NCI-H774 (cell line): Measurements from ENCODE around the gene CPTP.

ENCODE experiments used
- DNase-seq: peaks from one replicate; lab custom pipeline; 2025; lab: John Stamatoyannopoulos, UW

CPTP gene

DNA sequence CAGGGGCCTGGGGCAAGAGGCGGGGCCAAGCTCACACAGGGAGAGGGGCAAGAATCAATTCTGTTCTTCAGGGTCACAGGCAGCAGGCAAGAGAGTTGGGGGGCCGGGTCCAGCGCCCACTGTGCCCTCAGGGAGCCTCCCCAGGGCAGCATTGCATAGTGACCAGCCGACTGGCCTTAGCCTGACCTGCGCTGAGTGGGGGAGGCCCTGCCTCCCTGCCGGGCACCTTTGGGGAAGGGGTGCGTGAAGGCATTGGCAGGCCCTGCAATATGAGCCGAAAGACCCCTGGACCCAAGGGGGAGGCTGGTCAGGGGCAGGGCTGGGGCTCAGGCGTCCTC lies 32.2 kb upstream of the CPTP start:
- DNase-seq, result no peak

DNA sequence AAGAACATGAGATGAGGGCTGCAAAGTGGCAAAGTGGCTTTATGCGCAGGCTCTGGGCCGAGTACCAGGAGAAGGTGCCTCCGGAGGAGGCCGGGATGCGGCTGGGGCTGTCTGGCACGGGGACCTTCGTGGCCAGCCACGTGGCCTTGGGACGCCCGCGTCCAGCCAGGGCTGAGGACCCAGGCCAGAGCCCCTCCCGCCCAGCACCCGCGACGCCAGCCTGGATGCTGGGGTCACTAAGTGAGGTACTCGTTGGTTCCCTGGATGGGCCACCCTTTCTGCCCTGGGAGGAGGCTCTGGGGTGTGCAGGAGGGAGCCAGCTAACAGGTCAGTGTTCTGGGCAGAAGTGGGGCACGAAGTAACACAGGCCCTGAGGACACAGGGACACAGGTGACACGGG lies 31.8 kb upstream of the CPTP start:
- DNase-seq, result no peak

DNA sequence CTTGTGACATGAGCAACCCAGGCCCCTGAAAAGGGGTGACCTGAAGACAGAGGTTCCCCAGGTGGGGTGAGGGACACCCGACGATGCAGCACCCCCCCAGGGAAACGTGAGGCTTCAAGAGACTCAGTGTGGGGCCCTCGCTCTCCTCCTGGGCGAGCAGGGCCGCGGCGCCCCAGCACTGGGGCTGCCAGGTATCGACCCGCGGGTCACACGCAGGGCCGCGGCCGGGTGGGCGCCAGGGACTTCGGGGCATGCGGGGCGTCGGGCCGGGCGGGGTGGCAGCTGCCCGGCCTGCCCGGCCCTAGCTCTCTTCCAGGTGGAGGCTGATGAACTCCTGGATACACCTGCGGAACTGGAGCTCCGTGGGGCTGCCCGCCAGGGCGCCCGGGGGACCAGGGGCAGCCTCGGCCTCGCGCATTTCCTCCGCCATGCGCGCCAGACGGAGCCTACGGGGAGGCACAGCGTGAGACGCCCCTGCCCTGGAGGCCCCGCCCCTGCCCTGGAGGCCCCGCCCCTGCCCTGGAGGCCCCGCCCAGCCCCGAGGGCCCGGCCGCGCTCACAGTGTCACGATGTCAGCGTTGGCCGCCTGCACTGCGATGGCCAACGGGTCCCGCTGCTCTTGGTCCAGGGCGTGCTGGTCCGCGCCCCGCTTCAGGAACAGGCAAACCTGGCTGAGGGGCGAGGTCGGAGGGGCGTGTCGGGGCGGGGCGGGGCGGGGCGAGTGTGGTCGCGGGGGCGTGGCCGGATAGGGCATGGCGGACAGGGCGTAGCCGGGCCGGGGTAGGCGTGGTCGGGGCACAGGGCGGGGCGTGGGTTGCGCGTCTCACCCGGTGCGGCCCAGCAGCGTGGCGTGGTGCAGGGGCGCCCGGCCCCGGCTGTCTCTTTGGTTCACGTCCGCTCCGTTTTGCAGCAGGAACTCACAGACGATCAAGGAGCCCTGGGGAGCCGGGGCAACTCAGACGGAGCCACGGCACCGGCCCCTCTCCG lies 31.0 kb upstream of the CPTP start:
- no peak for DNase-seq

DNA sequence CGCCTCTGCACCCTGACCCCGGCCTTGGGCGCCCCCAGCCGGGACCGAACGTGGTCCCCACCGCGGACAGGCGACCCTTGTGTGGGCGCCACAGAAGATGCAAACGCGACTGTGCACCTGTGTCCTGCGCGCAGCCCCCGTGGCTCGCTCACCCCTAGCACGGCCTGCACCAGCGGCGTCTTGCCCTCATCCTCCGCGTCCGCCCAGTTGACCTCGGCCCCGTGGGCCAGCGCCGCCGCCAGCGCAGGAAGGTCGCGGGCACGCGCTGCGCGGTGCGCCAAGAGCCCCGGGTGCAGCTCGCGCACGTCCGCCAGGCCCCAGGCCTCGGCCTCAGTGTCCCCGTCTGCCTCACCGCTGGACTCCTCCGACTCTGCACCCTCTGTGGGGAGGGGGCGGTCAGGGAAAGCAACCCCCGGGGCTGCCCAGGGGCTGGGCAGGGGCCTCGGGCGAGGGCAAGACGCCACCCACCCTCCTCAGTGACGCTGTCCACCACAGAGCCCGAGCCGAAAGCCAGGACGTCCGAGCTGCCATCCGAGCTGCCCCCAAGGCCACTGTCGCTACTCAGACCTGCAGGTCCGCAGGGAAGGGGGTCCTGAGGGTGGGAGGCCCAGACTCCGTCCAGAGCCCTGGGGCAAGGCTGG lies 30.2 kb upstream of the CPTP start:
- no peak for DNase-seq

DNA sequence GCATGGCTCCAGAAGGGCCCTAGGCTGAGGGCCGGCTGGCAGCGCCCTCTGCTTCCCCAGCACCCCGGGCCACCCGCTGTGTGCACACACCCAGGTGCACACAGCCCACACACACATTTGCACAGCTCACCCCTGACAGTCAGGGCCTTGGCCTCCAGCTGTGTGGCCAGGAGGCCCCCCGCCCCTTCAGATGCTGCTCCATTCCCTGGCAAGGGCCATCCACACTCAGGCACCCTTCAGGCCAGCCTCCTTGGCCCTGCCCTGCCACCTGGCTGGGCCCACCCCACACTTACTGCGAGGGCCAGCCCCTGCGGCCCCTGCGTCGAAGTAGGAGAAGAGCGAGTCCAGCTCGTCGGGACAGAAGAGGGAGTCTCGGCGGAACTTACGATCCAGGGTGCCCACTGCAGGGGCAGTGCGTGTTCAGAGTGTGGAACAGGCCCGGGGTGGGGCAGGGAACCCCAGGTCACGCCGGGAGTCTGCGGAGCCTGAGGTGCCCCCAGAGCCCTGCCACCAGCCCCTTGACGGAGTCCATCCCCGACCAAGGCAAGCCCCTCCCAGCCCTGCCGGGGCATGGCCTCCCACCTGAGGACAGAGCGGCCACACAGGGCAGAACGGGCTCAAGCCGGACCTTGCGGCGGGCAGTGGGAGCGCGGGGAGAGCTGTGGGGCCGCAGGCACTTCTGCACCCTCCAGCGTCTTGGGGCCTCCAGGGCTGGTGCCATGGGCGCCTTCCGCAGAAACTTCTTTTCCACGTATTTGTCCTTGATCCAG lies 29.3 kb upstream of the CPTP start:
- DNase-seq, result no peak

DNA sequence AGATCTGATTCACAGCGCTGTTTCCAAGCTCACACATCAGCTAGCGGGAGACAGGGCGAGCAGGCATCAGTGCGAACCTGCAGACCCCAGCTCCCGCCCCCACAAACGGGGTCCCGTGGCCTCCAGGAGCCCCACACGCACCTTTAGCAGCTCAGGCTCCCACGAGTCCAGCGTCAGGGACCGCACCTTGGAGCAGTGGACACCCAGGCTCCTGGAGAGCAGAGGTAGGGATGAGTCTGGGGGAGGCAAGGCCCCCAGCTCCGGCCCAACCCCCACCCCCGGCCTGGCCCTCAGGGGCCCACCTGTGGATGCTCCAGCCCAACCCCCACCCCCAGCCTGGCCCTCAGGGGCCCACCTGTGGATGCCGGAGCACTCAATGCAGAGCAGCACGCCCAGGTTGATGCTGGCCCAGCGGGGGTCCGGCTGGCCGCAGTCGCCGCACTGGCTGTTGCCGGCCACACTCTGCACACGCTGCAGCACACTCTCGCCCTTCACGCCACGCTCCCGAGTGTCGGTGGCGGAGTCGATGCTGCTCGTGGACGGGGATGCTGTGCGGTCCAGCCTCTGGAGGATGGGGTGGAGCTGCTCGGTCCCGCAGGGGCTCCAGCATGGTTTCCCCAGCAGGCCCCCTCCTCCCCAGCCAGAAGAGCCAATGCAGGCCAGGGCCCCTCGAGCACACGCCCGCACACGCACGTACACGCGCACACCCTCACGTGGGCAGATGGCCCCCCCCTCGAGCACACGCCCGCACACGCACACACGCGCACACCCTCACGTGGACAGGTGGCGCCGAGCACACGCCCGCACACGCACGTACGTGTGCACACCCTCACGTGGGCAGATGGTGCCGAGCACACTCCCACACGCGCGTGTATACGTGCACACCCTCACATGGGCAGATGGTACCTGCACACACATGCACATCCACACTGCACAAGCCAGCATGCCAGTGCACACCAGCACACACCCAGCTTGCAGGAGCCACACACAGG lies 28.2 kb upstream of the CPTP start:
- DNase-seq, result no peak

DNA sequence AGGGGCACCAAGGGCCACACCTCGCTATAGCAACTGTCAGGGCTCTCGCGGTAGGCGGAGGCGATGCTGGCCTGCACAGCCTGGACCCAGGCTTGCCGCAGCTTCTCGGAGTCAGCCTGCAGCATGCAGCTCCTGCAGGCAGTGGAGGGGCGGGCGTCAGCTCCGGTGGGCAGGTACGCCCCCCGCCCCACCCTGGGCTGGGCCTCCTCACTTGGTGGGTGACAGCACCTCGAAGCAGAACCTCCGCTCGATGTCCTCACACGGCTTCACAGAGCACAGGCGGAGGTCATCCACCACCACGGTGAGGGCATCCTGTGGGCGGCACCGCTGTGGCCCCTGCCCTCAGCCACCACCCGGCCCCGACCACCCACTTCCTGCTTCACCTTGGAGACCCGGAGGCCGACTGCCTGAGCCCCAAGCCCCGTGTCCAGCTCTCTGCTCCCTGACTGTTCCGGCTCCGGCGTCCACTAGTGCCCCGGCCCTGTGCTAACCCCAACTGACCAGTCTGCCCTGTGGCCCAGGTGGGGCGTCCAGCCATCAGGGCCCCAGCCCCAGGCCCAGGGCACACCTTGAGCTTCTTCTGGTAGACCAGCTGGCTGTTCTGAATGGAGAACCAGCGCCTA lies 26.7 kb upstream of the CPTP start:
- DNase-seq, result no peak

DNA sequence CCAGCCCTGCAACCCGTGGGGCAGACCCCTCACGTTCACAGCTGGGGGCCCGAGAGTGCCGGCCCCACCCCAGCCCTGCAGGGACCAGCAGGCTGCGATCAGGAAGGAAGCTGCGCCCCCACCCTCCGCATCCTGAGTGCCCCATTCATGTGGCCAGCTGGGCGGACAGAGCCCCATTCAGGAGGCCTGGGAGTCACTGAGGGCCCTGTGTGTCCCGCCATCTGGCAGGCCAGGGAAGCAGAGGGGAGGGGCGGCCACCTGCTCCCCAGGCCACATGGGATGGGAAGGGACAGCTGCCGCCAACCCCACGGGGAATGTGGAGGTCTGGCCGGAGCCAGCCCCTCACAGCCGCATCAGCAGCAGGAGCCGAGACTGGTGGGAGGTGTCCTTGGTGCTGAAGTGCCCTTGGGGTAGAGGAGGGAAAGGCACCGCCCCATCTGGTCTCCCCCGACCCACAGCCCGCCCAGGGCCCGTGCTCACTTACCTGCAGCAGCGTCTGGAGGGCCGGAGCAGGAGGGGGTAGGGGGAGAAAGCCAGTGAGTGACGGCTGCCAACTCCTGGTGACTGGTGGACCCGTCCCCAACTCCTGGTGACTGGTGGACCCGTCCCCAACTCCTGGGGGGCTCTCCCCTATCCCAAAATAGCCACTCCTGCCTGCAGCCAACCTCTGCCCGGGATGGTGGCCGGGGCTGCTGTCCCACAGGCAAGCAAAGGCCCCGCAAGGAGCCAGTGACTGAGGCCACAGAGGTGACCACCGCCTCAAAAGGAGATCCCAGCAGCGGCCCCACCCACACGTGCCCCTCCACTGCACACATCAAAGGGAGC lies 25.5 kb upstream of the CPTP start:
- DNase-seq, result no peak

DNA sequence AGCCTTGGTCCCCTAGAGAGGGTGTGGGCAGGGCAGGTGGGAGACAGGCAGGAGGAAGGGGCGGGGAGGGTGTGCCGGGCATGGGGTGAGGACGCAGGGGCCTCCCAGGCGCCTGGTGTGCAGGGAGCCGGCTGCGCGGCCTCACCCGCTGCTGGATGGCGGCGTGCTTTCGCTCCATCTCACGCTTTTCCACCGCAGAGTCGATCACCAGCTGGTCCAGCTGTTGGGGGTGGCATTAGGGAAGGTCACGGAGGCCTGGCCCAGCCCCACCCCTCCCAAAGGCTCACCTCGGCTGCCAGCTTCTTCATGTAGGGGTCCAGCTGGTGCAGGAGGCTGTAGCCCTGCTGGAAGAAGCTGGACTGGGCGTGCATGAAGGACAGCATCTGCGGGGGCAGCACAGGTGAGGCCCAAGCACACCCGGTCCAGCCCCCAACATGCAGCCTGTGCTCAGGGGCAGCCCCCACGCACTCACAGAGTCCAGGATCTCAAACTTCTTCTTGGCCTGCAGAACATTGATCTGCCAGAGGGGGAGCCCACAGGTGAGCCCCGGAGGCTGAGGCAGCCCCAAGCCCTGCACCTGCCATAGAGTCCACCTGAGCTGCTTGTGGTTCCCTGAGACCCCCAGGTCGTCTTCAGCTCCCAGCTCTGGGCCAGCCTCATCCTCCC lies 24.8 kb upstream of the CPTP start:
- no peak for DNase-seq

DNA sequence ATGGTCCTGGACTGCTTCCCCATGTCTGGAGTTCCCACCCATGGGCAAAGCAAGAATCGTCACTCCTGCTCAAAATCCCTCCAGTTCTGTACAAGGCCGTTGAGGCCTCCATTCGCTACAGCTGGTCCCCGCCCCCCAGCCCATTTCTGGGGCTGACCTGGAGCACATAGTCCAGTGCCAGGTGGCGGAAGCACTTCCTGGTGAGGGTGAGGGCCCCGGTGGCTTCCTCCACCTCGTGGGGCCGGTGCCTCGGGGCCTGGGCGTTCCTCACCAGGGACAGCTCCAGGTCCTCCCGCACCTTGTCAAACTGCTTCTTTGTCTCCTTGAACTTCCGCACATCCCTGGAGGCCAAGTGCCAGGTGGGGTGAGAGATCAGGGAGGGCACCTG lies 24.3 kb upstream of the CPTP start:
- DNase-seq, result no peak

DNA sequence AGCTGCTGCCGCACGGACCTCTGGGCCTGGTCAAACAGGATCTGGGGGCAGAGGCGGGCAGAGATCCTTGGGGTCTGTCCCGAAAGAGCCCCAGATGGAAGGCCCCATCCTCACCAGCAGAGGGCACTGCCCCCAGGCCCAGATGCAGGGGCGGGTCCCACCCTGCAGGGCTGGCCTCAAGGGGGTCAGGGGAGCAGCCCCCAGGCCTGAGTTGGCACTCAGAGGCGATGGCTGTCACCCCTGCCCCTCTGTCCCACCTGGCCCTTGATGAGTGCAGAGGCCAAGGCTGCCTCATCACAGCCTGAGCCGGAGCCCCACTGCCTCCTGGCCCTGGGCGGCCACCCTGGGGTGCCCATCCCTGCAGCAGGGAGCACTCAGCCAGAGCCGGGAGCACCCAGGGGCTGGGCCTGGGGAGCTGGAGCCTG lies 22.6 kb upstream of the CPTP start:
- DNase-seq, result no peak

DNA sequence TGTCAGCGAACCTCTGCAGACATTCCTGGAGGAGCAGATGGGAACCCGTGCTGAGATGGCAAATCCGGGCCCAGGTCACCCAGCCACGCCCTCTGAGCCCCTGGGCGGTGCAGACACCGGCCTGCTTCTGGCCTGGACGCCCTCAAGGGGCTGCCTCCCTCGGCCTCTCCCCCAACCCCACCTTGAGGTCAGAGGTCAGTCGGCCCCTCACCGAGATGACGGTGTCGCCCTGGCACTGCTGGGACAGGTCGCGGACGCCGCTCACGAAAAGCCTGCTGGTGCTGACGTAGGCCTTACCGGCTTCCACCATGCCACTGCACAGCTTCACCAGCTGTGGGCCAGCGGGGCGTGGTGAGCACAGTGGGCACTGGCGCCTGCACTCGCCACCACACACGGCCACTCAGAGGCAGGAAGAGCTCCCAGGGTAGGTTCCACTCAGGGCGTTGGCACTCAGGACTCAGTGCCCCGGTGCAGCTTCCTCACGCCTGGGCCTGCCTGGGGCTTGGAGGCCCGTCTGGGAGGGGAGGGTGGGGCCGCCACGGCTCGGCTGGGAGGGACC lies 21.6 kb upstream of the CPTP start:
- no peak for DNase-seq

DNA sequence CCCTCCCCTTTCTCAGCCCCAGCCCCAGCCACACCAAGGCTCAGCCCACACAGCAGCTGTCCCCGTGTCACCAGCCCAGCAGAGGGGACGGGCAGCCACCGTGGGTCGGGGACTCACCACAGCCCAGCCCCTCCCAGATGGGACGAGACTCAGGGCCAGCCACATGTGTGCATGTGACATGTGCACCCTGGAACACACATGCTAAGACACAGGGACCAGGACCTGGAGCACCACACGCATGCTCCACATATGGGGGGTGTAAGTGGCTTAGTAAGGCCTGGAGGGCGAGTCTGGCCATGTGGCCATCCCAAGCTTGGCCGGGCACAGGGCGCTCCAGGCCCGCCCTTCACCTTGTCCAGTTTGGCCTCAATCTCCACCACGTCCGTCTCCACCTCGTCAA lies 20.9 kb upstream of the CPTP start:
- no peak for DNase-seq

DNA sequence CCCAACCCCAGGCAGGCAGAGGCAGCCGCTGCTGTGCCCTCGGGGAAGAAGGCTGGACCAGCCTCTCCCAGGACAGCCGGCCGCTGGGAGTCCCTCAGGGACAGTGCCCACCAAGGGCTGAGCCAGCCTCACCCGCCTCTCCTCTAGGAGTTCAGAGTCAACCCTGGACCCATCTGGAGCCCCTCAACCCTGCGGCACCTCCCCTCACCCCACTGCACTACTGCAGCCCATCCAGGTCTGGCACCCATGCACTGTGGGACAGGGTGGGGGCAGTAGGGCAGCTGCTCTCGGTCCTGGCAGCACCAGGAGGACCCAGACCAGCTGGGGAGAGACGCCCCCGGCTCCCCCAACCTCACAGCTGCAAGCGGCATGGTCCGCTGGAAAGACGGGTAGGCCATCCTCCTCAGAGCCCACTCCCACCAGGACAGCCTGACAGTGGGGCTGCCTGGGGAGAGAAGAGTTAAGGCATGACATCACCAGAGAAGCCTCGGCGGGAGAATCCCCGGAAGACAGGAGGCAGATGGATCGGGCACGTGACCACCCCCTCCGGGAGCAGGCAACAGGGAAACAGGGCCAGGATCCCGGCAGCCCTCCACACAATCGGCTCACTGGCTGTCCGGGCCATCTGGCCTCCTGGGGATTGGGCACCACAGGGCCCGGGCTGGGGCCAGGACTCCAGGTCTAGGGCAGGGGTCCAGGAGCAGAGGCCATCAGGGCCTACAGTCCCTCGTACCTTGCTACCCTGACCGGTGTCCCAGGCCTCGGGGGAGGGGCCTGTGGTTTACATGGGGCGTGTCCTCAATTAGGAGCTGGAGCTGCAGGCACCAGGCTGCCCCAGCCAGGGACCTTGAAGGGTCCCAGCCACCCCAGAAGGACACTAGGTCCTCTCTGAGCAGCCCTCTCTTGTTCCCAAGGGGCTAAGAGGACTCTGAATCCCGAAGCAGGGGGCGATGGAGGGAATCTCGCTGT lies 20.0 kb upstream of the CPTP start:
- DNase-seq, result no peak

DNA sequence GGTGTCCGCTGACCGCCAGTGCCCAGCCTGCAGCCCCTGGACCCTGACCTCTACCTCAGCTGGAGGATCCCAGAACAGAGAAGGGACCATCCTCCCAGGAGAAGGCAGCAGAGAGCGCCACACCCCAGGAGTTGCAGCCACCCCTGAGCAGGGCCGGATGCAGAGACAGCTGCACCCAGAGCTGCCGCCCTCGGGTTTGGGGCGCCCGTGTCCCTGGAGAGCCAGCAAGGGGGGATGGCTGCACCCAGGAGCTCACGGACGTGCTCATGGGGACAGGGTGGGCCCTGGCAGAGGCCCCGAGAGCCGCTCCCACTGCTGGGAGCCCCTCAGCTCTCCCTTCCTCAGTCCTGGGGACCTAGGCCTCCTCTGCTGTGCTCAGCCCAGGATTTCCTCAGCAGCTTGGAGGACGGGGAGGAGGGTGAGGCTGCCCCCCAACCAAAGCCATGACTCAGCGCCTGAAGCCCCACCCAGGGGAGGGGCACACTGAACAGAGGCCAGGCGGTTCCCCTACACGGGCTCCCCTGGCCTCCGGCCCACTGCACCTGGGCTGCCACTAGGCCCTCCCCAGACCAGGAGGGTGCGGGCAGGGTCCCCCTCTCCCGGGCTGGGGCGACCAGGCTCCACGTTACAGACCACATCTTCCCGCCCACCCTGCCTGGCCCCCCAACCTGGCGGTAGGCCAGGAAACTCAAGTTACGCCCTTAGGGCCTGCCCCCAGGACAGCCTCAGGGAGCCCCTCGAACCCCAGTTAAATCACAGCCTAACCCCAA lies 19.1 kb upstream of the CPTP start:
- no peak for DNase-seq

DNA sequence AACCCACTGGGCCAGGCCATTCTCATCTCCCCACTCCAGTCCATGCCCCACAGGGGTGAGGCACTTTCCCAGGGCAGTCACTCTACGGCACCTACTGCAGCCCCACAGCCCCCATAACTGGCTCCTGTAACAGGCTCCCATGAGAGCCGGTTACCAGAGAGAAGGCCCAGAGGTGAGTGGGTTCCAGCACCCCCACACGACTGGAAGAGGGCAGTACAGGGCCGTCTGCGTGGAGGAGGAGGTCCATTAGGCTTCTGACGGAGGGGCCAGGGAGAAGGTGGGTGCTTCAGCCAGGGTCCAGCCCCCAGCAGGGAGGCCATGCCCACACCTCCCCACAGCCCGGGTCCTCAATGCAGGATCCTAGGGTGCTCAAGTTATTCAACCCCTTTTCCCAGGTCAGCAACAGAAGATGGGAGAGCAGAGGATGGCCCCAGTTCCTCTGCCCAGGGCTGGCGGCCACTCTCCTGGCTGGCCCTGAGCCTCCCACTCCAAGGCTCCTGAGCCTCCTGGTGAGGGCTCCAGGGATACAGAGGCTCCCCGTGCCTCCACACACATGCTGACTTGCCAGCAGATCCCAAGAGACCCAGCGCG lies 18.4 kb upstream of the CPTP start:
- DNase-seq, result no peak

DNA sequence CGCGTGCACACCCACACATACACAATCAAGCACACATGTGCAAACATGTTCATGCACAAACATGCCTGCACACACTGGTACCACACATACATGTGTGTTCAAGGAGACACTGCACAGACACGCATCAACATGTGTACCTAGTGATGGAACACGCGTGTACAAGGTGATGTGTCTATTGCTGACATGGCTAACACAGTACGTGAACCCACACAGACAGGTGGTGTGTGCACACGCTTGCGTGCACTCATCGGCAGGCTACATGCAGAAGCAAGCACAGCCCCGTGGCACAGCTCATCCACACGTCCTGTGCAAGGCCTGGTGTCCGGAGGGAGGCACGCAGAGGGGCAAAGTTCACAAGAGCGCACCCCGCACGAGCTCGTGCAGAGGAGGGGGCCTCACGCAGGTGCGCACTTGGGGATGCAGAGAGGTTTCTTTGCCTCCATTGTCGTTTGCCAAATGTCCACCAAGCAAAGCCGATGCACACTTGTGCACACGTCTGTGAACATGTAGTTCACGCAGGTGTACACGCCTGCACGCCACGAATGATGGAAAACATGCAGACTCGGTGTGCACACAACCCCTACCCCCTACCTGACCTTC lies 17.8 kb upstream of the CPTP start:
- no peak for DNase-seq
